ENCODE measurements around the gene CASTOR2.

DNA sequence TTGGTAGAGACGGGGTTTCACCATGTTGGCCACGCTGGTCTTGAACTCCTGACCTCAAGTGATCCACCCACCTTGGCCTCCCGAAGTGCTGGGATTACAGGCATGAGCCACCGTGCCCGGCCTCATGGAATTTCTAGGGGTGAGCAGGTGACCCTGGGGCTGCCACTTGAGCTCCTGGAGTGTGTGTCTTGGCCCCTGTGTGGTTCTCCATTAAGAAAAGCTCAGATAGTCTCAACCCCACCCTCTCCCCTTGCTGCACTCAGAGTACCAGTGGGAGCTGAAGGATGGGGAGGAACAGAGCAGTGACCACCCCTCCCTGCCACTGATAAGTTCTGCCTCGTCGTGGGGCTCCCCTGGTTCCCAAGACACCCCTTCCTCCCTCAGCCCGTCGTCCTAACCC lies 63.8 kb downstream of the CASTOR2 start:
- TF ChIP-seq, protein P1, sequence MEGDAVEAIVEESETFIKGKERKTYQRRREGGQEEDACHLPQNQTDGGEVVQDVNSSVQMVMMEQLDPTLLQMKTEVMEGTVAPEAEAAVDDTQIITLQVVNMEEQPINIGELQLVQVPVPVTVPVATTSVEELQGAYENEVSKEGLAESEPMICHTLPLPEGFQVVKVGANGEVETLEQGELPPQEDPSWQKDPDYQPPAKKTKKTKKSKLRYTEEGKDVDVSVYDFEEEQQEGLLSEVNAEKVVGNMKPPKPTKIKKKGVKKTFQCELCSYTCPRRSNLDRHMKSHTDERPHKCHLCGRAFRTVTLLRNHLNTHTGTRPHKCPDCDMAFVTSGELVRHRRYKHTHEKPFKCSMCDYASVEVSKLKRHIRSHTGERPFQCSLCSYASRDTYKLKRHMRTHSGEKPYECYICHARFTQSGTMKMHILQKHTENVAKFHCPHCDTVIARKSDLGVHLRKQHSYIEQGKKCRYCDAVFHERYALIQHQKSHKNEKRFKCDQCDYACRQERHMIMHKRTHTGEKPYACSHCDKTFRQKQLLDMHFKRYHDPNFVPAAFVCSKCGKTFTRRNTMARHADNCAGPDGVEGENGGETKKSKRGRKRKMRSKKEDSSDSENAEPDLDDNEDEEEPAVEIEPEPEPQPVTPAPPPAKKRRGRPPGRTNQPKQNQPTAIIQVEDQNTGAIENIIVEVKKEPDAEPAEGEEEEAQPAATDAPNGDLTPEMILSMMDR (IDR thresholded peaks at IDR 0.05) = no peak
- TF ChIP-seq POLR2A (IDR thresholded peaks at IDR 0.05) = no peak
